Measurements from ENCODE around the gene LGALS3. TPM values are rescaled to one million over a fixed set of nuclear protein-coding genes. Genes with fewer than 3 reads are reported as not detected.

The LGALS3 gene
- total RNA-seq, 4 donors from 2014 or later = 253 to 467 (median 361) TPM

DNA sequence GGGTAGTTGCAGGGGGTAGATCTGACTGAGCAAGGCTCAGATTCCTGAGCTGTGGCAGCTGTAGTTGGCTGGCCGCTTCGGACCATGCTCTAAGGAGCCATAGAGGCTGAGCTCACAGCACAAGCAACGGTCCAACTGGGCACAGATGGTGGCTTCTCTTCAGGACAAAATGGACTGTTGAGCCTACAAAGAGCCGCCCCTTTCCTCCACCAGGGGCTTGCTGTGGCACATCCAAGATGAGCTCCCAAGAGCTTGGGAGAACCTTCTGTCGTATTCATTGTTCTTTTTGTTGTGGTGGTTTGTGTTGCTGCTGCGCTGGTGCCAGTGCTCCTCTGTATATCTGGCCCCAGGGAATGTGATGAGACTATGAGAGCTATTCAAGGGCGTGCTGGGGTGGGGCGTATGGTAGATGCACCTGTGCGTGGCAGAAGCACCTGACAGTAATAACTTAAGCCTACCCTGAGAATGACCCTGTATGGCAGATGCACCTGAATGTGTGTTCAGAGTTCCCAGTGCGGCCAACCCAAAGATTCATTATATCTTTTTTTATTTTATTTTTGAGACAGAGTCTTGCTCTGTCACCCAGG, 17.8 kb upstream of the LGALS3 start:
- Histone ChIP-seq H3K27me3 (no peaks in the 10 kb centered on the region), H3K4me3 (no peak overlapping the region), H3K9me3 (no peaks in the 10 kb centered on the region), H3K36me3 (no peaks in the 10 kb centered on the region), H3K27ac (no peak overlapping the region), H3K4me1 (peaks cover 0 to 32% (median 11%) of the 10 kb centered on the region in 3 donors)
- TF ChIP-seq POLR2AphosphoS5 (IDR thresholded peaks at IDR 0.05) = no peak
- ATAC-seq = no peak
- 98 to 100% methylated on average over 1 to 8 of the region's 10 CpGs for WGBS, 2 donors (ENCODE audit: low coverage in 1 of 2)

- Histone ChIP-seq H3K4me1 (peaks cover 0 to 22% (median 0%) of the 10 kb centered on the region in 3 donors), H3K4me3 (no peak overlapping the region), H3K36me3 (no peaks in the 10 kb centered on the region), H3K9me3 (no peaks in the 10 kb centered on the region), H3K27me3 (no peaks in the 10 kb centered on the region), H3K27ac (no peak overlapping the region)
- TF ChIP-seq POLR2AphosphoS5 (IDR thresholded peaks at IDR 0.05) (no peak), EP300 (IDR thresholded peaks at IDR 0.05) (no peak), POLR2A (IDR thresholded peaks at IDR 0.05) (no peak)
- TF ChIP-seq, protein P1, sequence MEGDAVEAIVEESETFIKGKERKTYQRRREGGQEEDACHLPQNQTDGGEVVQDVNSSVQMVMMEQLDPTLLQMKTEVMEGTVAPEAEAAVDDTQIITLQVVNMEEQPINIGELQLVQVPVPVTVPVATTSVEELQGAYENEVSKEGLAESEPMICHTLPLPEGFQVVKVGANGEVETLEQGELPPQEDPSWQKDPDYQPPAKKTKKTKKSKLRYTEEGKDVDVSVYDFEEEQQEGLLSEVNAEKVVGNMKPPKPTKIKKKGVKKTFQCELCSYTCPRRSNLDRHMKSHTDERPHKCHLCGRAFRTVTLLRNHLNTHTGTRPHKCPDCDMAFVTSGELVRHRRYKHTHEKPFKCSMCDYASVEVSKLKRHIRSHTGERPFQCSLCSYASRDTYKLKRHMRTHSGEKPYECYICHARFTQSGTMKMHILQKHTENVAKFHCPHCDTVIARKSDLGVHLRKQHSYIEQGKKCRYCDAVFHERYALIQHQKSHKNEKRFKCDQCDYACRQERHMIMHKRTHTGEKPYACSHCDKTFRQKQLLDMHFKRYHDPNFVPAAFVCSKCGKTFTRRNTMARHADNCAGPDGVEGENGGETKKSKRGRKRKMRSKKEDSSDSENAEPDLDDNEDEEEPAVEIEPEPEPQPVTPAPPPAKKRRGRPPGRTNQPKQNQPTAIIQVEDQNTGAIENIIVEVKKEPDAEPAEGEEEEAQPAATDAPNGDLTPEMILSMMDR (IDR thresholded peaks at IDR 0.05) = no peak
- no peak for ATAC-seq
- WGBS, 2 donors (ENCODE audit: low coverage in 1 of 2) = 83% methylated on average over 2 of the region's 2 CpGs; no CpG with 5 or more reads in 1 of the 2 donors
These were observed 14.3 kb upstream of the LGALS3 start for GRCh38 chr14:55114720-55115119.

DNA sequence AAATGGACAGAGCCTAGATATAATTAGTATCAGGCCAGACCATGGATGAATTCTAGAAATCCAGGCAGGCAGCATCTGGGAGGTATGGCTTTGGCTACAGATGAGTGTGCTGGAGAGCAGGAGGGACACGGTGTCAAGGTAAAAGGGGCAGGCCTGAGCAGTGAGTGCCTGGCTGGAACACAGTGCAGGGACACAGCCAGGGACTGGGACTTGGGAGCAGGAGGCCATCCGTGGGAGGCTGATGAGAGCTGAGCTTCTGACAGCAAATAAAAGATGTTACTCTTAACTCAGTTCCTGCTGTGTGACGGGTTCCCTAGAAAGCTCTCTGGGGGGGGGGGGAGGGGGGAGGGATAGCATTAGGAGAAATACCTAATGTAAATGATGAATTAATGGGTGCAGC, 13.6 kb upstream of the LGALS3 start:
- no peaks in the 10 kb centered on the region for H3K9me3 ChIP-seq
- H3K4me1 ChIP-seq = peaks cover 0 to 25% (median 0%) of the 10 kb centered on the region in 3 donors
- H3K4me3 ChIP-seq = no peak overlapping the region
- H3K36me3 ChIP-seq = no peaks in the 10 kb centered on the region
- no peaks in the 10 kb centered on the region for H3K27me3 ChIP-seq
- no peak for ATAC-seq
- TF ChIP-seq POLR2A (IDR thresholded peaks at IDR 0.05) = no peak
- no peak for TF ChIP-seq EP300 (IDR thresholded peaks at IDR 0.05)
- TF ChIP-seq, protein P1 (IDR thresholded peaks at IDR 0.05) = no peak
- 59 to 67% methylated on average over 1 to 3 of the region's 3 CpGs for WGBS, 2 donors (ENCODE audit: low coverage in 1 of 2)
- no peak overlapping the region for H3K27ac ChIP-seq

GRCh38 chr14:55115861-55116245, 13.2 kb upstream of the LGALS3 start:
- Histone ChIP-seq H3K4me1 (peaks cover 0 to 27% (median 0%) of the 10 kb centered on the region in 3 donors), H3K27me3 (no peaks in the 10 kb centered on the region), H3K36me3 (no peaks in the 10 kb centered on the region), H3K27ac (no peak overlapping the region), H3K9me3 (no peaks in the 10 kb centered on the region), H3K4me3 (no peak overlapping the region)
- WGBS, 2 donors (ENCODE audit: low coverage in 1 of 2) = 78 to 95% methylated on average over 4 of the region's 4 CpGs
- TF ChIP-seq POLR2A (IDR thresholded peaks at IDR 0.05) (no peak), EP300 (IDR thresholded peaks at IDR 0.05) (no peak), POLR2AphosphoS5 (IDR thresholded peaks at IDR 0.05) (no peak)
- TF ChIP-seq, protein P1 (IDR thresholded peaks at IDR 0.05) = no peak
- ATAC-seq = no peak

- TF ChIP-seq EP300 (IDR thresholded peaks at IDR 0.05) = no peak
- TF ChIP-seq, protein P1 (IDR thresholded peaks at IDR 0.05) = no peak
- WGBS, 2 donors (ENCODE audit: low coverage in 1 of 2) = 68 to 77% methylated on average over 3 of the region's 11 CpGs
- H3K27ac ChIP-seq = no peak overlapping the region
- no peaks in the 10 kb centered on the region for H3K9me3 ChIP-seq
- no peaks in the 10 kb centered on the region for H3K27me3 ChIP-seq
- no peak for ATAC-seq
- no peak overlapping the region for H3K4me3 ChIP-seq
- no peaks in the 10 kb centered on the region for H3K36me3 ChIP-seq
- H3K4me1 ChIP-seq = peaks cover 0 to 29% (median 0%) of the 10 kb centered on the region in 3 donors
These were observed 12.6 kb upstream of the LGALS3 start for GRCh38 chr14:55116246-55117030.
